ENCODE data around the gene PDRG1. TPM values are rescaled to one million over a fixed set of nuclear protein-coding genes. Genes with fewer than 3 reads are reported as not detected.
A peak's percentile ranks its signal among the peaks of the same experiment; 100 is the strongest.

The PDRG1 gene
- total RNA-seq, 1 experiment from 2014 or later: 48.2 TPM

DNA sequence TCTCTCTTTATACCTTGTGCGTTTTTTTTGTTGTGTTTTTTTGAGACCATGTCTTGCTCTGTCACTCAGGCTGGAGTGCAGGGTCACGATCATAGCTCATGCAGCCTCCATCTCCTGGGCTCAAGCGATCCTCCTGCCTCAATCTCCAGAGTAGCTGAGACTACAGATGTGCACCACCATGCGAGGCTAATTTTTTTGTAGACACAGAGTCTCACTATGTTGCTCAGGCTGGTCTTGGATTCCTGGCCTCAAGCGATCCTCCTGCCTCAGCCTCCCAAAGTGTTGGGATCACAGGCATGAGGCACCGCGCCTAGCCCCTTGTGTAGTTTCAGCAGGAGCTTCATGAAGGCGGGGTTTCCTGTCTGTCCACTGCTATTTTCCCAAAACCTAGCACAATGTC lies 27.3 kb downstream of the PDRG1 start:
- TF ChIP-seq POLR2AphosphoS5 (IDR thresholded peaks at IDR 0.05; ENCODE audit: low read depth, low read length): no peak
- TF ChIP-seq TCF7L2 (IDR thresholded peaks at IDR 0.05; ENCODE audit: low read depth, low read length): no peak
- TF ChIP-seq, protein P1, sequence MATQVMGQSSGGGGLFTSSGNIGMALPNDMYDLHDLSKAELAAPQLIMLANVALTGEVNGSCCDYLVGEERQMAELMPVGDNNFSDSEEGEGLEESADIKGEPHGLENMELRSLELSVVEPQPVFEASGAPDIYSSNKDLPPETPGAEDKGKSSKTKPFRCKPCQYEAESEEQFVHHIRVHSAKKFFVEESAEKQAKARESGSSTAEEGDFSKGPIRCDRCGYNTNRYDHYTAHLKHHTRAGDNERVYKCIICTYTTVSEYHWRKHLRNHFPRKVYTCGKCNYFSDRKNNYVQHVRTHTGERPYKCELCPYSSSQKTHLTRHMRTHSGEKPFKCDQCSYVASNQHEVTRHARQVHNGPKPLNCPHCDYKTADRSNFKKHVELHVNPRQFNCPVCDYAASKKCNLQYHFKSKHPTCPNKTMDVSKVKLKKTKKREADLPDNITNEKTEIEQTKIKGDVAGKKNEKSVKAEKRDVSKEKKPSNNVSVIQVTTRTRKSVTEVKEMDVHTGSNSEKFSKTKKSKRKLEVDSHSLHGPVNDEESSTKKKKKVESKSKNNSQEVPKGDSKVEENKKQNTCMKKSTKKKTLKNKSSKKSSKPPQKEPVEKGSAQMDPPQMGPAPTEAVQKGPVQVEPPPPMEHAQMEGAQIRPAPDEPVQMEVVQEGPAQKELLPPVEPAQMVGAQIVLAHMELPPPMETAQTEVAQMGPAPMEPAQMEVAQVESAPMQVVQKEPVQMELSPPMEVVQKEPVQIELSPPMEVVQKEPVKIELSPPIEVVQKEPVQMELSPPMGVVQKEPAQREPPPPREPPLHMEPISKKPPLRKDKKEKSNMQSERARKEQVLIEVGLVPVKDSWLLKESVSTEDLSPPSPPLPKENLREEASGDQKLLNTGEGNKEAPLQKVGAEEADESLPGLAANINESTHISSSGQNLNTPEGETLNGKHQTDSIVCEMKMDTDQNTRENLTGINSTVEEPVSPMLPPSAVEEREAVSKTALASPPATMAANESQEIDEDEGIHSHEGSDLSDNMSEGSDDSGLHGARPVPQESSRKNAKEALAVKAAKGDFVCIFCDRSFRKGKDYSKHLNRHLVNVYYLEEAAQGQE (IDR thresholded peaks at IDR 0.05; ENCODE audit: insufficient read depth in 1 of 2, low read depth in 2 of 2, low read length in 1 of 2): no peak
- no peak for TF ChIP-seq SIN3A (IDR thresholded peaks at IDR 0.05; ENCODE audit: borderline replicate concordance, insufficient read depth, low read depth, low read length)
- TF ChIP-seq, protein P2, sequence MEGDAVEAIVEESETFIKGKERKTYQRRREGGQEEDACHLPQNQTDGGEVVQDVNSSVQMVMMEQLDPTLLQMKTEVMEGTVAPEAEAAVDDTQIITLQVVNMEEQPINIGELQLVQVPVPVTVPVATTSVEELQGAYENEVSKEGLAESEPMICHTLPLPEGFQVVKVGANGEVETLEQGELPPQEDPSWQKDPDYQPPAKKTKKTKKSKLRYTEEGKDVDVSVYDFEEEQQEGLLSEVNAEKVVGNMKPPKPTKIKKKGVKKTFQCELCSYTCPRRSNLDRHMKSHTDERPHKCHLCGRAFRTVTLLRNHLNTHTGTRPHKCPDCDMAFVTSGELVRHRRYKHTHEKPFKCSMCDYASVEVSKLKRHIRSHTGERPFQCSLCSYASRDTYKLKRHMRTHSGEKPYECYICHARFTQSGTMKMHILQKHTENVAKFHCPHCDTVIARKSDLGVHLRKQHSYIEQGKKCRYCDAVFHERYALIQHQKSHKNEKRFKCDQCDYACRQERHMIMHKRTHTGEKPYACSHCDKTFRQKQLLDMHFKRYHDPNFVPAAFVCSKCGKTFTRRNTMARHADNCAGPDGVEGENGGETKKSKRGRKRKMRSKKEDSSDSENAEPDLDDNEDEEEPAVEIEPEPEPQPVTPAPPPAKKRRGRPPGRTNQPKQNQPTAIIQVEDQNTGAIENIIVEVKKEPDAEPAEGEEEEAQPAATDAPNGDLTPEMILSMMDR (IDR thresholded peaks at IDR 0.05): no peak

DNA sequence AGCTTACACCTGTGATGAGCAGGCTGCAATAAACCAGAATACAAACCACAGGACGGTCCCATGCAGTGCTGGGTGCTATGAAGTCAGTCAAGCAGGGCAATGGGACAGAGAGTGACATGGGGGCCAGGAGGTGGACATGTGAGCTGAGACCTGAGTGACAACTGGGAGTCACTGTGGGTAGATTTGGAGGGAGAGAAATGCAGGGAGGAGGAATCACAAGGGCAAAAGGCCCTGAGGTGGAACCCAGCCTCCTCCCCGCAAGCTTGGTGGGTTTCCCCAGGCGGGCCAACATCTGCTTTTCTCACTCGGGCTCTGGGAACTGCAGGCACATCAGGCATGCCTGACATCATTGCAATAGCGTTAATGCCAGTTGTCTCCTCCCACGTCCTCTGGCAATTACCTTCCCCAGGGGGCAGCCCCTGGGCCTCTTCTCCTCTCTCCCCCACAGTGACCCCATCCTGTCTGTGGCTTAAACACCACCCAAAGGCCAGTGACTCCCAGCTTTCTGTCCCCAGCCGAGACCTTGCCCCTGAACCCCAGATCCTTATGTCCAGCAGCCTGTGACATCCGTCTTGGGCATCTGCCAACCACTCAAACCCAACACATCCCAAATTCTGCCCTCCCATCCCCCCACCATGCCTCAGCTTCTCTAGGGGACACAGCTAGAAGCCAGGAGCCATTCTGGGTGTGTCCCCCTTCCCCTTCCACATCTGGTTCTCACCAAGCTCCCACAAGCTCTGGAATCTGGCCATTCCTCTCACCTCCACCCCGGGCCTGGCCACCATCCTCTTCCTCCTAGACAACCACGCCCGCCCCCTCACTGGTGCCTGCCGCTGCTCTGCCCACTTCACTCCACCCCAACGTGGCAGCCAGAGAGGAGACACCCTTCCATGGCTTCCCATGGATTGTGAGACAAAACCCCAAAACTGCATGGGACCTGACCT lies 28.2 kb downstream of the PDRG1 start:
- in situ Hi-C loops (cut with HindIII; ENCODE audit: low pct_unique_long_range_greater_than_20kb, low sequenced_read_pairs): no loop called here
- ATAC-seq (peak; percentile 43; the same call in 1 of the 2 replicates), DNase-seq (ENCODE audit: low read depth, low spot score) (no peak)
- Histone ChIP-seq H3K4me3 (ENCODE audit: low read depth in 2 of 2, low read length in 2 of 2) (no peak overlapping the region), H3K27ac (ENCODE audit: low read length) (no peak overlapping the region), H3K36me3 (ENCODE audit: control insufficient read depth, insufficient read depth, low read length) (no peaks in the 10 kb centered on the region), H3K27me3 (ENCODE audit: control insufficient read depth, insufficient read depth, low read length) (peaks cover 3% of the 10 kb centered on the region; the same call in 1 of the 2 replicates), H3K4me1 (ENCODE audit: control insufficient read depth, insufficient read depth, low read length) (peaks cover 8% of the 10 kb centered on the region), H3K9me3 (ENCODE audit: control insufficient read depth, insufficient read depth, low read depth, low read length) (no peaks in the 10 kb centered on the region)
- BruUV-seq (replicated peaks): no TSS peak
- TF ChIP-seq SIN3A (IDR thresholded peaks at IDR 0.05; ENCODE audit: borderline replicate concordance, insufficient read depth, low read depth, low read length): no peak
- TF ChIP-seq, protein P1 (IDR thresholded peaks at IDR 0.05; ENCODE audit: insufficient read depth in 1 of 2, low read depth in 2 of 2, low read length in 1 of 2): 0 out of 4 replicates have a peak, but pooled peaks of 1 of the 2 experiments have one; percentile 9
- ChIA-PET POLR2A (interaction anchor here (0.6 to 1.1 kb wide), 3 partner anchors 14 to 1975 kb away, joined by 3 to 6 read pairs (median 5); no protein-coding TSS in a partner anchor), CTCF (interaction anchor here (1.3 kb wide), 1 partner anchor 72 kb away, joined by 3 read pairs; no protein-coding TSS in a partner anchor)
- intact Hi-C loops (cut with micrococcal nuclease; ENCODE audit: unreplicated experiment): no loop called here

More for the DNA sequence above, 27.3 kb downstream of the PDRG1 start:
- ATAC-seq (no peak), DNase-seq (ENCODE audit: low read depth, low spot score) (no peak)
- ChIA-PET CTCF (no interaction called here), POLR2A (interaction anchor here (0.6 to 1.1 kb wide), 2 partner anchors 29 to 1974 kb away, joined by 5 to 6 read pairs; no protein-coding TSS in a partner anchor)
- no peaks in the 10 kb centered on the region for H3K9me3 ChIP-seq (ENCODE audit: control insufficient read depth, insufficient read depth, low read depth, low read length)
- in situ Hi-C loops (cut with HindIII; ENCODE audit: low pct_unique_long_range_greater_than_20kb, low sequenced_read_pairs) (no loop called here), intact Hi-C loops (cut with micrococcal nuclease; ENCODE audit: unreplicated experiment) (no loop called here)
- H3K27ac ChIP-seq (ENCODE audit: low read length): no peak overlapping the region
- no TSS peak for BruUV-seq (replicated peaks)
- no peaks in the 10 kb centered on the region for H3K36me3 ChIP-seq (ENCODE audit: control insufficient read depth, insufficient read depth, low read length)
- peaks cover 6% of the 10 kb centered on the region for H3K4me1 ChIP-seq (ENCODE audit: control insufficient read depth, insufficient read depth, low read length)
- no peak overlapping the region for H3K4me3 ChIP-seq (ENCODE audit: low read depth in 2 of 2, low read length in 2 of 2)
- peaks cover 4% of the 10 kb centered on the region; the same call in 1 of the 2 replicates for H3K27me3 ChIP-seq (ENCODE audit: control insufficient read depth, insufficient read depth, low read length)
